ENCODE data around the gene GJC2.

GJC2 gene

DNA sequence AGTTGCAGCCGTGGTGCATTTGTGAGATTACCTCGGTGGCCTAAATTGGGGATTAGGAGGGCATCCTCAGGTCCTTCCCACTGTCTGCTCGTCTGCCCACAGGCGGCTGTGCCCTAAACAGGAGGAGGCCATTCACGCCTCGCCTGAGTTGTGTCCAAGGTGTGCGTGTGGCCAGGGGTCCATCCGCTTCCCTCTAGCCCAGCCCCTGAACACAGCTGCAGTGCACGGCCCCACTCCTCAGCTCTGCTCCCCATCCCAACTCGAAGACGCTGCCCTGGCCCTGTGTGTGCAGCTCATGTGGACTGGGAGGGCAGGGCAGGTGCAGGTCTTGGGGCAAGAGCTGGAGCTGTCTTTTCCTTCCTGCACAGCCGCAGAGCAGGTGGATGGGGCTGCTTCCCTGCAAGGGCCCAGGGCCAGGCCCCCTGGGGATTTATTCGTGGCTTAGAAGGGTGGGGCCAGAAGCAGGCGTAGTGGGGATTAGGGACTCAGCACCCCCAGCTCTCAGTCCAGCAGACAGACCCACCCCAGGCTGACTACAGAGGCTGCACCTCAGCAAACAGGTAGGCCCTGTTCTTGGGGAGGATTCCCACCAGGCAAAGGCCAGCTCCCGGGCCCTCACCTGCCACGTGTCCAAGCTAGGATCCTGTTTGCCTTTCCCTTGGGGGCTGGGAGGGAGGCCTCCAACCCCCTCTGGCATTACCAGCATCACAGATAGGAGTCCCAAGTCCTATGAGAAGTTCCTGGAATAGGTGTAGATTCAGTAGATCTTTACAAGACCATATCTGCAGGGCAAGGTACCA is 5.3 kb upstream of the GJC2 start:
- no peak overlapping the region for H3K4me3 ChIP-seq (ENCODE audit: control insufficient read depth, low read depth, low read length)
- DNase-seq (ENCODE audit: low read depth): no peak
- TF ChIP-seq, protein P1, sequence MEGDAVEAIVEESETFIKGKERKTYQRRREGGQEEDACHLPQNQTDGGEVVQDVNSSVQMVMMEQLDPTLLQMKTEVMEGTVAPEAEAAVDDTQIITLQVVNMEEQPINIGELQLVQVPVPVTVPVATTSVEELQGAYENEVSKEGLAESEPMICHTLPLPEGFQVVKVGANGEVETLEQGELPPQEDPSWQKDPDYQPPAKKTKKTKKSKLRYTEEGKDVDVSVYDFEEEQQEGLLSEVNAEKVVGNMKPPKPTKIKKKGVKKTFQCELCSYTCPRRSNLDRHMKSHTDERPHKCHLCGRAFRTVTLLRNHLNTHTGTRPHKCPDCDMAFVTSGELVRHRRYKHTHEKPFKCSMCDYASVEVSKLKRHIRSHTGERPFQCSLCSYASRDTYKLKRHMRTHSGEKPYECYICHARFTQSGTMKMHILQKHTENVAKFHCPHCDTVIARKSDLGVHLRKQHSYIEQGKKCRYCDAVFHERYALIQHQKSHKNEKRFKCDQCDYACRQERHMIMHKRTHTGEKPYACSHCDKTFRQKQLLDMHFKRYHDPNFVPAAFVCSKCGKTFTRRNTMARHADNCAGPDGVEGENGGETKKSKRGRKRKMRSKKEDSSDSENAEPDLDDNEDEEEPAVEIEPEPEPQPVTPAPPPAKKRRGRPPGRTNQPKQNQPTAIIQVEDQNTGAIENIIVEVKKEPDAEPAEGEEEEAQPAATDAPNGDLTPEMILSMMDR (conservative IDR thresholded peaks at IDR 0.05; ENCODE audit: control insufficient read depth, insufficient read depth, low read depth, low read length): no peak

DNA sequence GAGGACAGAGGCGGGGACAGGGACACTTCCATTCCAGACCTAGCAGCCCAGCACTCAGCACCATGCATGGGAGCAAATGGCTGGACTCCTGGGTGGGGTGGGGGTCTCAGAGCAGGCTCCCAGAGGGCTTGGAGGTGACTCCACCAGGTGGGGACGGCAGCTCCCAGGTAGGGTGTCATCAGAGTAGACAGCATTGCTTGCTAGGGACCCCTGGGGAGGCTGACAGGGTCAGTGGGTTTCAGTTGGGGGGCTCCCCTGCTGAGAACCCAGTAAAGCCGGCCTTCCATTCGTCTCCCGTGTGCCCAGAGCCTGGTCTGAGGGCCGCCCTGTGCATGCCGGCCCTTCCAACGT is 4.8 kb upstream of the GJC2 start:
- DNase-seq (ENCODE audit: low read depth): no peak
- TF ChIP-seq, protein P1 (conservative IDR thresholded peaks at IDR 0.05; ENCODE audit: control insufficient read depth, insufficient read depth, low read depth, low read length): no peak
- H3K4me3 ChIP-seq (ENCODE audit: control insufficient read depth, low read depth, low read length): no peak overlapping the region

DNA sequence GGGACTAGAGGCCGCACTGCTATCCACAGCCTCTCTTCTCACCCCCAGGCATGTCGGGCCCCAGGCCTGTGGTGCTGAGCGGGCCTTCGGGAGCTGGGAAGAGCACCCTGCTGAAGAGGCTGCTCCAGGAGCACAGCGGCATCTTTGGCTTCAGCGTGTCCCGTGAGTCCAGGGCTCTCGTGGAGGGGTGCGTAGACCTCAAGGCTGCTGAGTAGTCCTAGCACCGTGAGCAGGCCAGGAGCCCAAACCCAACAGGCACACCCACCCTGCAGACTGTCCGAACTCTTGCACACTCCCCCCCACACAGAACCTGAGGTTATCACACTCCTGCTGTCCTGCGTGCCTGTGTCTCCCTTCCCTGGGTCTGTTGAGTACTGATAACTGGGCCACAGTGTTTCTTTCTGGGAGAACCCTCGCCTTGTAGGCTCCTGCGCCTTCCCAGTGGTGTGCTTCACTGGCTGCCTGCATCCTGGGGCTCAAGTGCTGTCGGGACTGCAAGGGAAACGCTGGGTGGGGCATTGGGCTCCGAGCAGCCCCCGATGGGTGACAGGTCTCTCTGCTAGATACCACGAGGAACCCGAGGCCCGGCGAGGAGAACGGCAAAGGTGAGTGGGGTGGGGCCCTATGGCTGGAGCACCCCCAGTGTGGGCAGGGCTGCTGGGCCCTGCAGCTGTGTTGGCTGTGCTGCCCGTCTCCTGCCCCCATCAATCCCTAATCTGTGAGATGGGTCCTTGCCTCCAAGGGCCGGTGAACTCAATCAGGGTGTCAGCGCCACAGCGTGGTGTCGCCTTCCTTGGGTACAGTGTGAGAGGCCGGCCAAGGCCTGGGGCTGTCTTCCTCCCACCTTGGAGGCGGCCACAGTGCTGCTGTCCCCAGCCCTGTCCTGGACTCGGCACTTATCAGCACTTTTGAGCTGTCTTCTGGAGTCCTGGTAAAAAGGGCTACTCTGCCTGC is 4.0 kb upstream of the GJC2 start:
- TF ChIP-seq, protein P1 (conservative IDR thresholded peaks at IDR 0.05; ENCODE audit: control insufficient read depth, insufficient read depth, low read depth, low read length): no peak
- no peak for DNase-seq (ENCODE audit: low read depth)
- no peak overlapping the region for H3K4me3 ChIP-seq (ENCODE audit: control insufficient read depth, low read depth, low read length)

DNA sequence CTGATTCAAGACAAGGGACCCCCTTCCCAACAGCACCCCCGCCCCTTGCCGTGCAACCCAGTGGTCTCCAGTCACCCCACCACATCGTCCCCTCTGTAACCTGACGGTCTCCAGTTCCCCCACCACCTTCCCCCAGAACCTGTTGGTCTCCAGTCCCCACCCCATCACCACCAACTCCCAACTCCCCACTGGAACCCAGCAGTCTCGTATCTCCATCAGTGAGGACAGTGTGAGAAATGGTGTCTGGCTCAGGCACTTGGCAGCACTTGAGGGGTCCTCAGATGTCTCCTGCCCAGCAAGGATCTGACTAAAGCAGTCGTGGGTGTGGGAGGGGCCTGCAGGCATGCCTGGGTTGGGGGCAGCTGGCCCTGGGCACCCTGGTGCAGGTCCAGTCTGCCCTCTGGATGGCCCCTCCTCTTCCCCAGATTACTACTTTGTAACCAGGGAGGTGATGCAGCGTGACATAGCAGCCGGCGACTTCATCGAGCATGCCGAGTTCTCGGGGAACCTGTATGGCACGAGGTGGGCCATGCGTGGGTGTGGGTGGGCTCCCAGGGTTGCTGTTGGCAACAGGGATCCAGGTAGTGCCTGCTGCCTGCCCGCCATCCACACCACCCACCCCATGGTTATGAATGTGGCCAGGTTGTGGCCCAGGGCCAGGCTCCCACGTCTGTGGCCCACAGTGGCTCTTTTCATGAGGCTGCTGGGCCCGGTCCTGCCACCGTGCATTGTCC is 3.1 kb upstream of the GJC2 start:
- TF ChIP-seq, protein P1 (conservative IDR thresholded peaks at IDR 0.05; ENCODE audit: control insufficient read depth, insufficient read depth, low read depth, low read length): no peak
- no peak for DNase-seq (ENCODE audit: low read depth)
- no peak overlapping the region for H3K4me3 ChIP-seq (ENCODE audit: control insufficient read depth, low read depth, low read length)

DNA sequence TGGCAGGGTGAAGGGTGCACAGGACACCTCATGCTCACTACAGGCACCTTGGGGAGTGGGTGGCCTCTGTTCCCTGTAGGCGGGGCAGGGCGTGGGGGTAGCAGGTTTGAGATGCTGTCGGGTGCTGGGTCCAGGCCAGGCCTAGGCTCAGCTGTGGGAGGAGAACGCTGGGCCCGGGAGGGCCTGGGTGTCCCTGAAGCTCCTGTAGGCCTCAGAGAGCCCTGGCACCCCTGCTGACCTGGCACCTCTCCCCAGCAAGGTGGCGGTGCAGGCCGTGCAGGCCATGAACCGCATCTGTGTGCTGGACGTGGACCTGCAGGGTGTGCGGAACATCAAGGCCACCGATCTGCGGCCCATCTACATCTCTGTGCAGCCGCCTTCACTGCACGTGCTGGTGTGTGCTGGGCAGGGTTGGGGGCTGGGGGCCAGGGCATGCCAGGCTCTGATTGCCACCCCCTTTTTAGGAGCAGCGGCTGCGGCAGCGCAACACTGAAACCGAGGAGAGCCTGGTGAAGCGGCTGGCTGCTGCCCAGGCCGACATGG is 2.5 kb upstream of the GJC2 start:
- H3K4me3 ChIP-seq (ENCODE audit: control insufficient read depth, low read depth, low read length): no peak overlapping the region
- TF ChIP-seq, protein P1 (conservative IDR thresholded peaks at IDR 0.05; ENCODE audit: control insufficient read depth, insufficient read depth, low read depth, low read length): no peak
- DNase-seq (ENCODE audit: low read depth): no peak

DNA sequence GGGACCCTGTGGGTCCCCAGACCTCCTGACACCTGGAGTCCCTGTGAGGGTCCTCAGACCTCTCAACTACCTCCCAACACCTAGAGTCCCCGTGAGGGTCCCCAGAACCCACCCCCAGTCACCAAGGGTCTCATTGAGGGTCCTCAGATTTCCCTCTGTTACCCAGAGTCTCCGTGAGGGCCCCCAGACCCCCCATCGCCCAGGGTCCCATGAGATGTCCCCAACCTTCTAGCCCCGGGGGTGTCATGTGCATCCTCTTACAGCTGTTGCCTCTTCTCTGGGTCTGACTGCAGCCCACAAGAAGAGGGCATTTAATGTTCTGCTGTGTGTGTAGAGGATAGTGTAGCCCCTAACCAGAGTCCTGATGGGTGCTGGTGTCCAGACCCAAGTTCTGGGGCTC is 2.0 kb upstream of the GJC2 start:
- DNase-seq (ENCODE audit: low read depth): no peak
- no peak overlapping the region for H3K4me3 ChIP-seq (ENCODE audit: control insufficient read depth, low read depth, low read length)
- TF ChIP-seq, protein P1 (conservative IDR thresholded peaks at IDR 0.05; ENCODE audit: control insufficient read depth, insufficient read depth, low read depth, low read length): no peak

Measured in fibroblast of mammary gland (primary cell).